GM19468 (cell line): ENCODE results near the gene DNAJB13.

Experiments used
- ATAC-seq: cut with Tn5 transposase; IDR thresholded peaks from one replicate; pipeline ENCODE4 v1.9.1; 2021; ENCODE audit warnings: mild to moderate bottlenecking, moderate library complexity, moderate number of reproducible peaks; ENCODE audit not compliant: unreplicated experiment; ENCODE audit errors: extremely low read depth

DNAJB13 gene

GRCh38 chr11:73996161-73996747 is 45.4 kb downstream of the DNAJB13 start:
- no peak for ATAC-seq

- no peak for ATAC-seq
Observed at GRCh38 chr11:73997120-73997770, 46.4 kb downstream of the DNAJB13 start.

- ATAC-seq = no peak
Observed at GRCh38 chr11:73998846-73999575, 48.2 kb downstream of the DNAJB13 start.

- no peak for ATAC-seq
Observed at GRCh38 chr11:73999581-74000306, 48.9 kb downstream of the DNAJB13 start.

- no peak for ATAC-seq
Observed at GRCh38 chr11:74000307-74001133, 49.7 kb downstream of the DNAJB13 start.

- no peak for ATAC-seq
Observed at GRCh38 chr11:74001822-74002286, 51.0 kb downstream of the DNAJB13 start.

GRCh38 chr11:74002832-74003231 is 52.0 kb downstream of the DNAJB13 start:
- ATAC-seq = no peak

- ATAC-seq = no peak
Observed at GRCh38 chr11:74004046-74004695, 53.3 kb downstream of the DNAJB13 start.

- ATAC-seq = no peak
Observed at GRCh38 chr11:74004759-74005615, 54.2 kb downstream of the DNAJB13 start.

GRCh38 chr11:74005721-74006517 is 55.1 kb downstream of the DNAJB13 start:
- ATAC-seq = no peak

- no peak for ATAC-seq
Observed at GRCh38 chr11:74006743-74007304, 56.0 kb downstream of the DNAJB13 start.

GRCh38 chr11:74007691-74008372 is 57.0 kb downstream of the DNAJB13 start:
- ATAC-seq = no peak

GRCh38 chr11:74008373-74009229 is 57.8 kb downstream of the DNAJB13 start, which contains the start of gene UCP3:
Gene UCP3 (minus strand): TSS chr11:74009085. CDS start chr11:74007042, 2,043 bp downstream.
- ATAC-seq = no peak

GRCh38 chr11:74009230-74009547 is 58.4 kb downstream of the DNAJB13 start:
- no peak for ATAC-seq

- no peak for ATAC-seq
Observed at GRCh38 chr11:74009675-74010305, 59.0 kb downstream of the DNAJB13 start.
